Fibroblast of peridontal ligament (primary cell): Measurements from ENCODE around the gene GPRASP1.

Source experiments
- DNase-seq: peaks from one replicate; pipeline ENCODE4 v3.0.0-alpha.2; 2010; ENCODE audit errors: extremely low read depth

The GPRASP1 gene

DNA sequence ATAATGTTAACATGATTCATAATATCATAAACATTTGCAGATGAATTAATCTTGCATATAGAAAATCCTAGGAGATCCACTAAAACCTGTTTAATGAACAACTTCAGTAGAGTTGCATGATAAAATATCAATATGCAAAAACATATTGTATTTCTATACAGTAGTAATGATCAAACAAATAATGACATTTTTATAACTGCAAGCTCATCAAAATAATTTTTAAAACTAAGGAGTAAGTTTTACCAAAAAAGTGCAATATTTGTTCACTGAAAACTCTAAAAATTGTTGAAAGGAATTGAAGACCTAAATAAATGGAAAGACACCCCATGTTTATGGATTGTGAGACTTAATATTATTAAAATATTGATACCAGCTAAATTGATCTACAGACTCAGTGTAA, 45.0 kb downstream of the GPRASP1 start:
- DNase-seq: no peak

DNA sequence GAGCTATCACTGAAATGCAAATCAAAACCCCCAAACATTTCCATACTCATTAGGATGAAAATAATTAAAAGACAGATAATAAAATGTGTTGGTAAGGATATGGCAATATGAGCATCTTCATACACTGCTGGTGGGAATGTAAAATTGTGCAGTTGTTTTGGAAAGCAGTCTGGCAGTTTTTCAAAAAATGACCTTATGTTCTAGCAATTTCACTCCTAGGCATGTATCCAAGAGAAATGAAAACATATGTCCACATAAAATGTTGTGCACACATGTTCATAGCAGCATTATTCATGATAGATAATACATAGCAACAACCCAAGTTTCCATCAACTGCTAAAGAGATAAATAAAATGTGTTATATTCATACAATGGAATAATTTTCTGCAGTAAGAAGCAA, 46.2 kb downstream of the GPRASP1 start:
- DNase-seq: peak; percentile 61
